SW 1271 (cell line): Measurements from ENCODE around the gene KCP.

Experiments
- DNase-seq, 2 experiments: peaks; one replicate each; lab custom pipeline; 2025; lab: John Stamatoyannopoulos, UW

KCP gene

GRCh38 chr7:128887169-128888038 is 23.1 kb downstream of the KCP start:
- DNase-seq, result no peak

GRCh38 chr7:128886391-128887168 is 23.9 kb downstream of the KCP start:
- DNase-seq, result no peak

- no peak for DNase-seq
Observed at GRCh38 chr7:128885370-128886187, 24.9 kb downstream of the KCP start.

GRCh38 chr7:128884561-128885369 is 25.7 kb downstream of the KCP start:
- no peak for DNase-seq

- peak; percentile 27 to 50 for DNase-seq
Observed at GRCh38 chr7:128883622-128884448, 26.7 kb downstream of the KCP start.

GRCh38 chr7:128882134-128882533 is 28.4 kb downstream of the KCP start:
- no peak for DNase-seq

GRCh38 chr7:128881458-128882125 is 28.9 kb downstream of the KCP start:
- DNase-seq, result no peak

- DNase-seq, result no peak
Observed at GRCh38 chr7:128880791-128881457, 29.6 kb downstream of the KCP start.

GRCh38 chr7:128879939-128880746 is 30.4 kb downstream of the KCP start:
- DNase-seq, result peak; percentile 15 to 31

- DNase-seq, result no peak
Observed at GRCh38 chr7:128879461-128879938, 31.0 kb downstream of the KCP start.

GRCh38 chr7:128878226-128879105 is 32.0 kb downstream of the KCP start:
- DNase-seq, result no peak

GRCh38 chr7:128877756-128878120 is 32.8 kb downstream of the KCP start:
- no peak for DNase-seq

- DNase-seq, result no peak
Observed at GRCh38 chr7:128876978-128877755, 33.3 kb downstream of the KCP start.

GRCh38 chr7:128876586-128876977 is 33.9 kb downstream of the KCP start:
- DNase-seq, result no peak

GRCh38 chr7:128876127-128876526 is 34.4 kb downstream of the KCP start:
- DNase-seq, result no peak

- DNase-seq, result no peak
Observed at GRCh38 chr7:128875523-128875948, 35.0 kb downstream of the KCP start.
